Hepatocyte (in vitro differentiated cells): Measurements from ENCODE around the gene SGCD.

ENCODE experiments used
- EZH2 ChIP-seq: fragments of 200-600 bp; sonication (generic); IDR thresholded peaks from 2 replicates; pipeline ENCODE4 v1.6.1; 2016; ENCODE audit warnings: antibody characterized with exemption, mild to moderate bottlenecking, borderline replicate concordance
- TF ChIP-seq, protein P1 (sequence below): fragments of 200-600 bp; sonication (generic); IDR thresholded peaks from 2 replicates; pipeline ENCODE4 v1.5.1; 2016; ENCODE audit warnings: antibody characterized with exemption, mild to moderate bottlenecking; ENCODE audit not compliant: poor library complexity

DNA sequence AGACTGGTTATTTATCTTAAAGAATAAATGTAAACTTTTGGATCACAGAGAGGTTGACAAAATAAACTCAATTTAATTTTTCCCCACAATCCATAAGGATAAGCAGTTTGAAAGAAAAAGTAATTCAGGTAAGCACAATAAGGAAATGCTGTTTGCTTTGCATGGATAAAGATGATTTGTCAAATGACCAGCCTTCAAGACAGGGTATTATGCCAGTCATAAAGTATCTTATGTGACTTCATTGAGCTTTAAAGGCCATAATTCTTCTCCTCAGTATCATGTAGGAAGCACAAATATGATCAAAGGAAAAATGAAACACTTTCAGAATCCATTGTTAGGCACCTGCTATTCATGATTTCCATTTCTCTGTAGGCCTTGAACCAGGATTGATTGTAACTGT is 342.5 kb downstream of the SGCD start:
- TF ChIP-seq, protein P1, sequence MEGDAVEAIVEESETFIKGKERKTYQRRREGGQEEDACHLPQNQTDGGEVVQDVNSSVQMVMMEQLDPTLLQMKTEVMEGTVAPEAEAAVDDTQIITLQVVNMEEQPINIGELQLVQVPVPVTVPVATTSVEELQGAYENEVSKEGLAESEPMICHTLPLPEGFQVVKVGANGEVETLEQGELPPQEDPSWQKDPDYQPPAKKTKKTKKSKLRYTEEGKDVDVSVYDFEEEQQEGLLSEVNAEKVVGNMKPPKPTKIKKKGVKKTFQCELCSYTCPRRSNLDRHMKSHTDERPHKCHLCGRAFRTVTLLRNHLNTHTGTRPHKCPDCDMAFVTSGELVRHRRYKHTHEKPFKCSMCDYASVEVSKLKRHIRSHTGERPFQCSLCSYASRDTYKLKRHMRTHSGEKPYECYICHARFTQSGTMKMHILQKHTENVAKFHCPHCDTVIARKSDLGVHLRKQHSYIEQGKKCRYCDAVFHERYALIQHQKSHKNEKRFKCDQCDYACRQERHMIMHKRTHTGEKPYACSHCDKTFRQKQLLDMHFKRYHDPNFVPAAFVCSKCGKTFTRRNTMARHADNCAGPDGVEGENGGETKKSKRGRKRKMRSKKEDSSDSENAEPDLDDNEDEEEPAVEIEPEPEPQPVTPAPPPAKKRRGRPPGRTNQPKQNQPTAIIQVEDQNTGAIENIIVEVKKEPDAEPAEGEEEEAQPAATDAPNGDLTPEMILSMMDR, result no peak
- no peak for TF ChIP-seq EZH2
